ENCODE results near the gene MRPS14.
A peak's percentile ranks its signal among the peaks of the same experiment; 100 is the strongest.

The MRPS14 gene

GRCh38 chr1:175023043-175023921 is at the start of gene MRPS14:
Gene MRPS14 (minus strand): TSS chr1:175023425. CDS start chr1:175023408, 17 bp downstream.
- no peak for TF ChIP-seq CTCF (IDR thresholded peaks at IDR 0.05; ENCODE audit: extremely low read depth, missing control alignments)
- peak; percentile 93 for DNase-seq (ENCODE audit: low spot score)

GRCh38 chr1:175072099-175072951 is 49.1 kb upstream of the MRPS14 start:
- no peak for TF ChIP-seq CTCF (IDR thresholded peaks at IDR 0.05; ENCODE audit: extremely low read depth, missing control alignments)
- peak; percentile 71 for DNase-seq (ENCODE audit: low spot score)

GRCh38 chr1:175071276-175071943 is 48.2 kb upstream of the MRPS14 start:
- no peak for TF ChIP-seq CTCF (IDR thresholded peaks at IDR 0.05; ENCODE audit: extremely low read depth, missing control alignments)

GRCh38 chr1:175070818-175071217 is 47.6 kb upstream of the MRPS14 start:
- no peak for TF ChIP-seq CTCF (IDR thresholded peaks at IDR 0.05; ENCODE audit: extremely low read depth, missing control alignments)
- no peak for DNase-seq (ENCODE audit: low spot score)

More at GRCh38 chr1:175071276-175071943, 48.2 kb upstream of the MRPS14 start:
- no peak for DNase-seq (ENCODE audit: low spot score)

GRCh38 chr1:175067362-175068106 is 44.3 kb upstream of the MRPS14 start, which contains the start of gene TNN:
Gene TNN (plus strand): TSS chr1:175067833. CDS start chr1:175077419, 9,586 bp downstream.
- no peak for TF ChIP-seq CTCF (IDR thresholded peaks at IDR 0.05; ENCODE audit: extremely low read depth, missing control alignments)
- no peak for DNase-seq (ENCODE audit: low spot score)

GRCh38 chr1:175062858-175063257 is 39.6 kb upstream of the MRPS14 start:
- TF ChIP-seq CTCF (IDR thresholded peaks at IDR 0.05; ENCODE audit: extremely low read depth, missing control alignments), result no peak
- DNase-seq (ENCODE audit: low spot score), result no peak

Data from GM20000 (cell line).